Loucy (cell line): Measurements from ENCODE around the gene UBFD1.

Source experiments
- H2AFZ ChIP-seq: fragments of 200-600 bp; sonication (generic); 2 replicates; pipeline ENCODE4 v1.6.0; 2016; ENCODE audit warnings: antibody characterized with exemption, mild to moderate bottlenecking, low read length, moderate library complexity
- H3F3A ChIP-seq: fragments of 200-600 bp; 2 replicates; pipeline ENCODE4 v1.6.0; 2016; ENCODE audit warnings: antibody characterized with exemption, low read depth, mild to moderate bottlenecking
- H3K27me3 ChIP-seq: fragments of 200-600 bp; sonication (generic); 2 replicates; pipeline ENCODE4 v1.6.1; 2014; ENCODE audit warnings: low read length, mild to moderate bottlenecking; ENCODE audit not compliant: insufficient read depth, poor library complexity, severe bottlenecking
- H3K36me3 ChIP-seq: fragments of 200-600 bp; sonication (generic); 2 replicates; pipeline ENCODE4 v1.6.1; 2016; ENCODE audit warnings: low read length; ENCODE audit not compliant: insufficient read depth
- H3K4me1 ChIP-seq: fragments of 200-600 bp; sonication (generic); 2 replicates; pipeline ENCODE4 v1.5.1; 2014; ENCODE audit warnings: low read length, mild to moderate bottlenecking; ENCODE audit not compliant: insufficient read depth, poor library complexity, severe bottlenecking
- H3K4me2 ChIP-seq: fragments of 200-600 bp; sonication (generic); 2 replicates; pipeline ENCODE4 v1.6.0; 2014; ENCODE audit warnings: antibody characterized with exemption, low read length, low read depth, mild to moderate bottlenecking; ENCODE audit not compliant: poor library complexity, severe bottlenecking
- H3K4me3 ChIP-seq: fragments of 200-600 bp; sonication (generic); 2 replicates; pipeline ENCODE4 v1.5.1; 2014; ENCODE audit warnings: low read length, mild to moderate bottlenecking, mixed read lengths; ENCODE audit not compliant: poor library complexity, severe bottlenecking
- H3K79me2 ChIP-seq: fragments of 200-600 bp; sonication (generic); 2 replicates; pipeline ENCODE4 v1.6.1; 2014; ENCODE audit warnings: low read length; ENCODE audit not compliant: insufficient read depth
- H3K9ac ChIP-seq: fragments of 200-600 bp; sonication (generic); 2 replicates; pipeline ENCODE4 v1.6.0; 2014; ENCODE audit warnings: mild to moderate bottlenecking, low read depth, low read length, moderate library complexity; ENCODE audit not compliant: poor library complexity, severe bottlenecking
- H3K9me2 ChIP-seq: fragments of 200-600 bp; sonication (generic); replicated peaks from 2 replicates; pipeline ENCODE4 v1.6.1; 2016; ENCODE audit warnings: low read depth, low read length, mixed read lengths
- H3K9me3 ChIP-seq: fragments of 200-600 bp; sonication (generic); 2 replicates; pipeline ENCODE4 v1.6.1; 2014; ENCODE audit warnings: mild to moderate bottlenecking, antibody characterized with exemption, low read length, low read depth; ENCODE audit not compliant: insufficient read depth
- H4K20me1 ChIP-seq: fragments of 200-600 bp; sonication (generic); 2 replicates; pipeline ENCODE4 v1.6.0; 2014; ENCODE audit warnings: antibody characterized with exemption, low read length, mild to moderate bottlenecking; ENCODE audit not compliant: insufficient read depth, poor library complexity, severe bottlenecking
- EZH2phosphoT487 ChIP-seq: fragments of 200-600 bp; IDR thresholded peaks from 2 replicates; pipeline ENCODE4 v1.6.1; 2018; ENCODE audit warnings: antibody characterized with exemption, mild to moderate bottlenecking, moderate library complexity, borderline replicate concordance
- TF ChIP-seq, protein P1 (sequence below): fragments of 200-600 bp; sonication (generic); conservative IDR thresholded peaks from 2 replicates; pipeline ENCODE4 v1.5.1; 2014; ENCODE audit warnings: mild to moderate bottlenecking, antibody characterized with exemption, low read length

UBFD1 gene

DNA sequence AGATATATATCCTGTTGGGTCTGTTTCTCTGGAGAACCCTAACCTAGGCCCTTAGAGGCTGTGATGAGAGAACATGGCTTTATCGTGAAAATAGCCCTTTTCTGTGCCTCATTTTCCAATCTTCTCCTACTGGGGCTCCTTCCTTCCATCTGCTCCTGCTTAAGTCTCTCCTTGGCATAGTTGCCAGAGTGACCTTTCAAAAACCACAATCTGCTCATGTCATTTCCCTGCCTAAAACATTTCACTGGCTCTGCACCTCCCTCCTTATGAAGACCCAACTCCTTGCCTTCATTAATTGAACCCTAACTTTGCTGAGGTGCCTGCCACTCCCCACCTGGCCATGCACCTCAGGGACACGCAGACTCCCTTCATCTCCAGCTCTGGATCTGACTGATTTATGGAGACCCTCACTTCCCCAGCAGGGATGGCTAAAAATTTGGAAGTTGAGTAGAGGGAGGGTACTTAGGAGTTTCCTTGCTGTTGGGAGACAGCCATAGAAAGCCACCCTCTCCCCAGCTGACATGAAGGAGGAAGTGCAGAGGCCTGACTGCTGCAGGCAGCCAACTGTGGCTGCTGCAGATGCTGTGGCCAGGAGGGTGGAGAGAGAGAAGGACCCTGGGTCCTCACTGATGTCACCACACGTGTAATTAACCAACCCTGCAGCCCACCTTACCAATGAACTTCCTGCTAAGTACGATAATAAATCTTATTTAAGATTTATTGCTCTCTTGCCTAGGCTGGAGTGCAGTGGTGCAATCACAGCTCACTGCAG, 41.0 kb upstream of the UBFD1 start:
- H3K27me3 ChIP-seq: peaks cover 25% of the 10 kb centered on the region
- H3K4me2 ChIP-seq: no peak overlapping the region
- no peaks in the 10 kb centered on the region for H3K9me2 ChIP-seq
- H3K4me1 ChIP-seq: peaks cover 19% of the 10 kb centered on the region
- H3K79me2 ChIP-seq: no peaks in the 10 kb centered on the region
- peaks cover 3% of the 10 kb centered on the region for H4K20me1 ChIP-seq
- no peak overlapping the region for H2AFZ ChIP-seq
- H3K36me3 ChIP-seq: no peaks in the 10 kb centered on the region
- H3K4me3 ChIP-seq: no peak overlapping the region
- TF ChIP-seq, protein P1, sequence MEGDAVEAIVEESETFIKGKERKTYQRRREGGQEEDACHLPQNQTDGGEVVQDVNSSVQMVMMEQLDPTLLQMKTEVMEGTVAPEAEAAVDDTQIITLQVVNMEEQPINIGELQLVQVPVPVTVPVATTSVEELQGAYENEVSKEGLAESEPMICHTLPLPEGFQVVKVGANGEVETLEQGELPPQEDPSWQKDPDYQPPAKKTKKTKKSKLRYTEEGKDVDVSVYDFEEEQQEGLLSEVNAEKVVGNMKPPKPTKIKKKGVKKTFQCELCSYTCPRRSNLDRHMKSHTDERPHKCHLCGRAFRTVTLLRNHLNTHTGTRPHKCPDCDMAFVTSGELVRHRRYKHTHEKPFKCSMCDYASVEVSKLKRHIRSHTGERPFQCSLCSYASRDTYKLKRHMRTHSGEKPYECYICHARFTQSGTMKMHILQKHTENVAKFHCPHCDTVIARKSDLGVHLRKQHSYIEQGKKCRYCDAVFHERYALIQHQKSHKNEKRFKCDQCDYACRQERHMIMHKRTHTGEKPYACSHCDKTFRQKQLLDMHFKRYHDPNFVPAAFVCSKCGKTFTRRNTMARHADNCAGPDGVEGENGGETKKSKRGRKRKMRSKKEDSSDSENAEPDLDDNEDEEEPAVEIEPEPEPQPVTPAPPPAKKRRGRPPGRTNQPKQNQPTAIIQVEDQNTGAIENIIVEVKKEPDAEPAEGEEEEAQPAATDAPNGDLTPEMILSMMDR: no peak
- no peak for TF ChIP-seq EZH2phosphoT487
- H3K9me3 ChIP-seq: no peaks in the 10 kb centered on the region
- no peak overlapping the region for H3K9ac ChIP-seq
- peaks cover 4% of the 10 kb centered on the region; the same call in 1 of the 2 replicates for H3F3A ChIP-seq

GRCh38 chr16:23518435-23518891, 39.1 kb upstream of the UBFD1 start:
- Histone ChIP-seq H3K9ac (no peak overlapping the region), H3K36me3 (0 out of 2 replicates have a peak, but pooled peaks cover 2% of the 10 kb centered on the region)

DNA sequence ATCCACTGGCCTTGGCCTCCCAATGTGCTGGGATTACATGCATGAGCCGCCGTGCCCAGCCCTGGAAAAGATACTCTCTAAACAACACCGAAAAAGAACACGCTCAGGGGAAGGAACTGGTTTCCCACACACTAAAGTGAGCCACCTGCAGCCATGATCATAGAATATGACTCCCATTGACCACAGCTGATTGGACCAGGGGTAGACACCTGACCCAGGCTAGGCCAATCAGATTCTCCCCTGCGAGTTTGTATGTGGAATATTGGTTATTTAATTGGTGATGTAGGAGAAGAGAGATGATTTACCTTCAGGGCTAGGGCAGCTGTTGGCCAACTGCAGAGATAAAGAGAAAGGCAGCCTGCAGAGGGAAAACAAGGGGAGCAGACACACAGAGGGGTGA, 38.2 kb upstream of the UBFD1 start:
- H3K36me3 ChIP-seq: 0 out of 2 replicates have a peak, but pooled peaks cover 2% of the 10 kb centered on the region
- H3K79me2 ChIP-seq: no peaks in the 10 kb centered on the region
- no peaks in the 10 kb centered on the region for H3K27me3 ChIP-seq
- no peak overlapping the region for H3K4me3 ChIP-seq
- H3K4me1 ChIP-seq: peaks cover 15% of the 10 kb centered on the region
- H2AFZ ChIP-seq: no peak overlapping the region
- TF ChIP-seq, protein P1: no peak
- TF ChIP-seq EZH2phosphoT487: no peak
- H3K9me3 ChIP-seq: no peaks in the 10 kb centered on the region
- H4K20me1 ChIP-seq: peaks cover under 1% of the 10 kb centered on the region
- H3K4me2 ChIP-seq: no peak overlapping the region
- no peak overlapping the region for H3K9ac ChIP-seq
- peaks cover 3% of the 10 kb centered on the region; the same call in 1 of the 2 replicates for H3F3A ChIP-seq
- no peaks in the 10 kb centered on the region for H3K9me2 ChIP-seq

More at GRCh38 chr16:23518435-23518891, 39.1 kb upstream of the UBFD1 start:
- Histone ChIP-seq H3K4me3 (no peak overlapping the region), H3F3A (peaks cover 4% of the 10 kb centered on the region; the same call in 1 of the 2 replicates), H2AFZ (no peak overlapping the region), H3K27me3 (peaks cover 6% of the 10 kb centered on the region), H3K9me3 (no peaks in the 10 kb centered on the region), H3K79me2 (no peaks in the 10 kb centered on the region), H3K9me2 (no peaks in the 10 kb centered on the region), H3K4me1 (peaks cover 19% of the 10 kb centered on the region), H3K4me2 (no peak overlapping the region), H4K20me1 (peaks cover 3% of the 10 kb centered on the region)
- TF ChIP-seq, protein P1: no peak
- TF ChIP-seq EZH2phosphoT487: no peak
